HepG2 (cell line): Measurements from ENCODE around the gene PCSK5.

ENCODE experiments used
- JUNB ChIP-seq: sonication (generic); formaldehyde crosslinking; IDR thresholded peaks from 2 replicates; pipeline ENCODE4 v1.8.0; 2022; ENCODE audit warnings: missing genetic modification reagents, mild to moderate bottlenecking, borderline replicate concordance
- RFX5 ChIP-seq: IDR thresholded peaks from 2 replicates; pipeline ENCODE4 v1.6.1; 2011; ENCODE audit warnings: low read depth, low read length, improper control_type of control experiment
- SSRP1 ChIP-seq: IDR thresholded peaks from 2 replicates; pipeline ENCODE4 v1.6.1; 2016; ENCODE audit warnings: control low read depth
- ZC3H4 ChIP-seq: sonication (generic); formaldehyde crosslinking; IDR thresholded peaks from 2 replicates; pipeline ENCODE4 v1.4.0; 2020; ENCODE audit warnings: missing genetic modification reagents, borderline replicate concordance
- TF ChIP-seq, protein P1 (sequence below): sonication (generic); formaldehyde crosslinking; IDR thresholded peaks from 2 replicates; pipeline ENCODE4 v1.4.0; 2020; ENCODE audit warnings: missing genetic modification reagents

DNA sequence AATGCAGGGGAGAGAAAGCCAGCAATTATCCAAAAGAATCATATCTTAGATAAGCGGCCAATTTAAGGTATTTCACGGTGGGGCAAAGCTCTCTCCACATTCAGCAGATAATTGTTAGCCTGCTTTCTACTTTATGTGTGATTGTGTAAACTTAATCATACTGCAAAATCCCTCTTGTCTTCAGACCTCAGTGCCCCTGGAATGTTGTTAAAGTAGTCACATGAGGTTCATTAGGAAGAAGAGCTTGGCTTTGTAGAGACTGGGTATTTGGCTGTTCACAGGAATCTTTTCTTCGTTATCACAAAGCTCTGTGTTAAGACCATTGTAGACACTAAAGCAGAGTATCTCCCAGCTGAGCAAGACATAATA, 376.8 kb downstream of the PCSK5 start:
- no peak for TF ChIP-seq JUNB (CRISPR knock-in tag)
- TF ChIP-seq RFX5: no peak
- no peak for TF ChIP-seq SSRP1 (CRISPR knock-in tag)
- TF ChIP-seq ZC3H4 (CRISPR knock-in tag): no peak
- TF ChIP-seq, protein P1, sequence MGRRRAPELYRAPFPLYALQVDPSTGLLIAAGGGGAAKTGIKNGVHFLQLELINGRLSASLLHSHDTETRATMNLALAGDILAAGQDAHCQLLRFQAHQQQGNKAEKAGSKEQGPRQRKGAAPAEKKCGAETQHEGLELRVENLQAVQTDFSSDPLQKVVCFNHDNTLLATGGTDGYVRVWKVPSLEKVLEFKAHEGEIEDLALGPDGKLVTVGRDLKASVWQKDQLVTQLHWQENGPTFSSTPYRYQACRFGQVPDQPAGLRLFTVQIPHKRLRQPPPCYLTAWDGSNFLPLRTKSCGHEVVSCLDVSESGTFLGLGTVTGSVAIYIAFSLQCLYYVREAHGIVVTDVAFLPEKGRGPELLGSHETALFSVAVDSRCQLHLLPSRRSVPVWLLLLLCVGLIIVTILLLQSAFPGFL (CRISPR knock-in tag): no peak
